CD4-positive, alpha-beta T cell treated with Interleukin-15 for 4 hours (primary cell): ENCODE results near the gene CTSA.
"Not testable (repeated sequence)": the region's sequence is repeated elsewhere in the genome, so short reads cannot be mapped to it uniquely, and the experiment has no call there.

ENCODE experiments used
- DNase-seq: peaks from one replicate; pipeline ENCODE4 v3.0.0-alpha.2; 2020; ENCODE audit warnings: low spot score

CTSA gene

GRCh38 chr20:45918779-45919537, 27.8 kb downstream of the CTSA start:
- DNase-seq = no peak

- DNase-seq = no peak
Measured at GRCh38 chr20:45919542-45920399, 28.6 kb downstream of the CTSA start.

GRCh38 chr20:45920462-45921336, 29.6 kb downstream of the CTSA start:
- no peak for DNase-seq

GRCh38 chr20:45921337-45922189, 30.4 kb downstream of the CTSA start:
- no peak for DNase-seq

- no peak for DNase-seq
Measured at GRCh38 chr20:45924391-45925261, 33.5 kb downstream of the CTSA start.

- DNase-seq = no peak
Measured at GRCh38 chr20:45925821-45926506, 34.8 kb downstream of the CTSA start.

GRCh38 chr20:45926731-45927070, 35.6 kb downstream of the CTSA start:
- DNase-seq = no peak

- DNase-seq = no peak
Measured at GRCh38 chr20:45927071-45927878, 36.1 kb downstream of the CTSA start.

GRCh38 chr20:45931680-45932079, 40.5 kb downstream of the CTSA start:
- not testable (repeated sequence) for DNase-seq

GRCh38 chr20:45933266-45934045, 42.3 kb downstream of the CTSA start:
- peak; percentile 58 for DNase-seq

- peak; percentile 43 for DNase-seq
Measured at GRCh38 chr20:45934046-45934585, 43.0 kb downstream of the CTSA start.

- peak; percentile 98 for DNase-seq
Measured at GRCh38 chr20:45934586-45935415, 43.7 kb downstream of the CTSA start, which contains the start of gene PCIF1. PCIF1 (plus strand) TSS chr20:45934683; CDS start chr20:45939000, 4,317 bp downstream.

- peak; percentile 34 for DNase-seq
Measured at GRCh38 chr20:45935416-45936046, 44.4 kb downstream of the CTSA start.

- DNase-seq = peak; percentile 27
Measured at GRCh38 chr20:45937765-45938164, 46.6 kb downstream of the CTSA start.

GRCh38 chr20:45938727-45939438, 47.7 kb downstream of the CTSA start:
- no peak for DNase-seq

GRCh38 chr20:45940053-45940452, 48.9 kb downstream of the CTSA start:
- DNase-seq = no peak
